H1 (cell line): Measurements from ENCODE around the gene EMP2. TPM values are rescaled to one million over a fixed set of nuclear protein-coding genes. Genes with fewer than 3 reads are reported as not detected.

Experiments used
- CTCF ChIA-PET: fragments of 300-600 bp; sonication (Branson Sonifier 250); formaldehyde crosslinking; loops from one replicate; lab custom pipeline; 2021; ENCODE audit not compliant: partially characterized antibody; lab: Charles Lee
- POLR2A ChIA-PET: fragments of 300-600 bp; sonication (Branson Sonifier 250); formaldehyde crosslinking; loops from one replicate; lab custom pipeline; 2021; ENCODE audit warnings: inconsistent platforms; ENCODE audit not compliant: partially characterized antibody; lab: Charles Lee
- DNase-seq, 2 experiments: peaks; one replicate each; pipeline versions ENCODE4 v3.0.0 to v3.0.0-alpha.2; 2010 to 2022; ENCODE audit warnings: low spot score in 2 of 2, low read depth in 1 of 2, mixed read lengths in 1 of 2
- FAIRE-seq: peaks from 2 replicates; lab custom pipeline; 2011; peaks lifted over from hg19 to GRCh38; lab: Jason Lieb, UNC
- H2AFZ ChIP-seq: 2 replicates; pipeline ENCODE4 v1.8.1; 2012; ENCODE audit warnings: low read length, inconsistent platforms
- H2AK5ac ChIP-seq: 2 replicates; pipeline ENCODE4 v1.6.1; 2013; ENCODE audit warnings: low read depth, low read length
- H2BK120ac ChIP-seq: replicated peaks from 2 replicates; pipeline ENCODE3; 2013; ENCODE audit warnings: low read depth, low read length, inconsistent platforms
- H2BK12ac ChIP-seq: 2 replicates; pipeline ENCODE4 v1.6.1; 2013; ENCODE audit warnings: low read depth, low read length
- H2BK15ac ChIP-seq: 2 replicates; pipeline ENCODE4 v1.6.1; 2013; ENCODE audit warnings: low read length
- H2BK20ac ChIP-seq: 2 replicates; pipeline ENCODE4 v1.6.1; 2013; ENCODE audit warnings: low read length
- H2BK5ac ChIP-seq: 2 replicates; pipeline ENCODE4 v1.6.1; 2013; ENCODE audit warnings: low read depth, low read length
- H3K14ac ChIP-seq: 2 replicates; pipeline ENCODE4 v1.6.1; 2013; ENCODE audit warnings: inconsistent platforms; ENCODE audit not compliant: insufficient read length
- H3K18ac ChIP-seq: 2 replicates; pipeline ENCODE4 v1.6.1; 2013; ENCODE audit warnings: low read length; ENCODE audit errors: extremely low read depth
- H3K23ac ChIP-seq: 2 replicates; pipeline ENCODE4 v1.6.1; 2013; ENCODE audit warnings: inconsistent platforms; ENCODE audit not compliant: insufficient read length
- H3K23me2 ChIP-seq: 2 replicates; pipeline ENCODE4 v1.6.1; 2013; ENCODE audit warnings: low read depth, low read length
- H3K27ac ChIP-seq: 2 replicates; pipeline ENCODE4 v1.6.1; 2011; ENCODE audit warnings: low read depth, low read length, inconsistent platforms
- H3K27me3 ChIP-seq, 4 experiments: replicated peaks in 1 of 4; 1 replicate in 1 of 4; 2 replicates in 3 of 4; pipeline versions ENCODE4 v1.6.1 to v1.8.1; 2011 to 2013; ENCODE audit warnings: low read length in 3 of 4, mild to moderate bottlenecking in 3 of 4, inconsistent platforms in 2 of 4, mixed read lengths in 2 of 4, moderate library complexity in 1 of 4; ENCODE audit not compliant: control insufficient read depth in 3 of 4, insufficient read depth in 3 of 4; ENCODE audit errors: extremely low read depth in 1 of 4
- H3K36me3 ChIP-seq, 4 experiments: 2 replicates each; pipeline versions ENCODE4 v1.6.1 to v1.8.1; 2011 to 2013; ENCODE audit warnings: mild to moderate bottlenecking in 4 of 4, low read length in 3 of 4, moderate library complexity in 2 of 4, control low read depth in 1 of 4, inconsistent platforms in 1 of 4; ENCODE audit not compliant: insufficient read depth in 4 of 4, control insufficient read depth in 2 of 4
- H3K4ac ChIP-seq: replicated peaks from 2 replicates; pipeline ENCODE3; 2013; ENCODE audit warnings: low read length, low read depth, mixed read lengths, inconsistent platforms; ENCODE audit not compliant: insufficient read length
- H3K4me1 ChIP-seq, 4 experiments: replicated peaks in 1 of 4; 1 replicate in 1 of 4; 2 replicates in 3 of 4; pipeline versions ENCODE4 v1.6.1 to v1.8.1; 2011 to 2013; ENCODE audit warnings: low read length in 3 of 4, inconsistent platforms in 2 of 4, mixed read lengths in 1 of 4; ENCODE audit not compliant: insufficient read depth in 4 of 4, control insufficient read depth in 3 of 4
- H3K4me2 ChIP-seq, 2 experiments: 2 replicates each; pipeline versions ENCODE4 v1.6.1 to v1.8.1; 2011 to 2013; ENCODE audit warnings: low read depth in 2 of 2, low read length in 2 of 2, control low read depth in 1 of 2, inconsistent platforms in 1 of 2, mild to moderate bottlenecking in 1 of 2; ENCODE audit not compliant: insufficient read depth in 1 of 2
- H3K4me3 ChIP-seq, 4 experiments: fragments of 200-600, 300-600 bp in 1 of 4; sonication (generic), shearing (Covaris generic), sonication (Bioruptor Twin) in 1 of 4; 2 replicates each; pipeline versions ENCODE4 v1.5.1 to v1.8.1; 2011 to 2016; ENCODE audit warnings: low read length in 4 of 4, low read depth in 3 of 4, control low read depth in 2 of 4, inconsistent platforms in 2 of 4, mild to moderate bottlenecking in 2 of 4, mixed read lengths in 1 of 4, moderate library complexity in 1 of 4; ENCODE audit not compliant: insufficient read depth in 2 of 4; ENCODE audit errors: extremely low read depth in 1 of 4
- H3K56ac ChIP-seq: replicated peaks from 2 replicates; pipeline ENCODE3; 2013; ENCODE audit warnings: low read depth, mild to moderate bottlenecking, mixed read lengths, low read length, inconsistent platforms; ENCODE audit not compliant: insufficient read length
- H3K79me1 ChIP-seq: 2 replicates; pipeline ENCODE4 v1.6.1; 2013; ENCODE audit warnings: low read depth, low read length, control low read depth
- H3K79me2 ChIP-seq, 2 experiments: 2 replicates each; pipeline versions ENCODE4 v1.6.1 to v1.8.1; 2012 to 2013; ENCODE audit warnings: low read length in 2 of 2, mild to moderate bottlenecking in 2 of 2, inconsistent platforms in 1 of 2; ENCODE audit not compliant: insufficient read depth in 2 of 2, control insufficient read depth in 1 of 2
- H3K9ac ChIP-seq, 4 experiments: replicated peaks in 1 of 4; 1 replicate in 1 of 4; 2 replicates in 3 of 4; pipeline versions ENCODE4 v1.6.1 to v1.8.1; 2011 to 2013; ENCODE audit warnings: low read depth in 3 of 4, low read length in 3 of 4, control low read depth in 2 of 4, mild to moderate bottlenecking in 2 of 4, moderate library complexity in 2 of 4, inconsistent platforms in 1 of 4; ENCODE audit errors: extremely low read depth in 1 of 4
- H3K9me3 ChIP-seq, 2 experiments: 2 replicates each; pipeline versions ENCODE4 v1.6.1 to v1.8.1; 2012 to 2013; ENCODE audit warnings: mild to moderate bottlenecking in 2 of 2, moderate library complexity in 2 of 2, control low read depth in 1 of 2, inconsistent platforms in 1 of 2, low read depth in 1 of 2, low read length in 1 of 2, mixed read lengths in 1 of 2; ENCODE audit not compliant: insufficient read depth in 2 of 2
- H4K20me1 ChIP-seq, 2 experiments: replicated peaks in 1 of 2; 2 replicates each; pipeline versions ENCODE3 to v1.8.1; 2011 to 2013; ENCODE audit warnings: inconsistent platforms in 2 of 2, low read length in 2 of 2, mild to moderate bottlenecking in 1 of 2; ENCODE audit not compliant: insufficient read depth in 2 of 2, control insufficient read depth in 1 of 2
- H4K5ac ChIP-seq: 2 replicates; pipeline ENCODE4 v1.6.1; 2013; ENCODE audit warnings: low read length, low read depth, mixed read lengths, inconsistent platforms; ENCODE audit not compliant: insufficient read length
- H4K8ac ChIP-seq: 2 replicates; pipeline ENCODE4 v1.8.0; 2013; ENCODE audit warnings: mild to moderate bottlenecking, moderate library complexity, low read length, inconsistent platforms; ENCODE audit not compliant: insufficient read depth; ENCODE audit errors: extremely low read depth
- H4K91ac ChIP-seq: replicated peaks from 2 replicates; pipeline ENCODE3; 2013; ENCODE audit warnings: low read length, mixed read lengths, inconsistent platforms; ENCODE audit not compliant: insufficient read length
- ASH2L ChIP-seq: fragments of 200-600, 300-600 bp; sonication (generic); IDR thresholded peaks from one replicate; pipeline ENCODE4 v1.7.1; 2017; ENCODE audit warnings: low read length
- E2F6 ChIP-seq: IDR thresholded peaks from 2 replicates; pipeline ENCODE4 v1.6.1; 2012; ENCODE audit warnings: inconsistent platforms
- HDAC2 ChIP-seq, 2 experiments: fragments of 300-600 bp in 1 of 2; sonication (generic) in 1 of 2; IDR thresholded peaks; 2 replicates each; pipeline ENCODE4 v1.6.1; 2011 to 2012; ENCODE audit warnings: low read depth in 2 of 2, low read length in 2 of 2, mild to moderate bottlenecking in 2 of 2, moderate library complexity in 2 of 2, borderline replicate concordance in 1 of 2, inconsistent platforms in 1 of 2
- POLR2A ChIP-seq, 2 experiments: IDR thresholded peaks; 1 replicate in 1 of 2; 2 replicates in 1 of 2; pipeline ENCODE4 v1.6.1; 2011; ENCODE audit warnings: low read depth in 2 of 2, low read length in 2 of 2, mild to moderate bottlenecking in 2 of 2; ENCODE audit errors: control extremely low read depth in 1 of 2
- POLR2AphosphoS5 ChIP-seq: IDR thresholded peaks from 2 replicates; pipeline ENCODE4 v1.6.1; 2011; ENCODE audit warnings: low read depth, low read length
- RAD21 ChIP-seq, 2 experiments: IDR thresholded peaks in 1 of 2; conservative IDR thresholded peaks in 1 of 2; 2 replicates each; pipeline ENCODE4 v1.6.1; 2011; ENCODE audit warnings: low read depth in 2 of 2, low read length in 2 of 2, improper control_type of control experiment in 1 of 2, inconsistent platforms in 1 of 2, mild to moderate bottlenecking in 1 of 2, moderate library complexity in 1 of 2
- RBBP5 ChIP-seq: IDR thresholded peaks from 2 replicates; pipeline ENCODE4 v1.7.1; 2012; ENCODE audit warnings: low read depth, mild to moderate bottlenecking, inconsistent platforms, low read length, moderate library complexity, borderline replicate concordance
- SUZ12 ChIP-seq: fragments of 200-600 bp; sonication (generic); IDR thresholded peaks from 2 replicates; pipeline ENCODE4 v1.6.1; 2012; ENCODE audit warnings: mild to moderate bottlenecking, inconsistent platforms, low read length, moderate library complexity, mixed read lengths
- TAF7 ChIP-seq: optimal IDR thresholded peaks from 2 replicates; pipeline ENCODE3; 2011; ENCODE audit warnings: low read depth, mild to moderate bottlenecking, inconsistent platforms, low read length, moderate library complexity, borderline replicate concordance
- TCF12 ChIP-seq: IDR thresholded peaks from 2 replicates; pipeline ENCODE4 v1.6.1; 2011; ENCODE audit warnings: low read depth, mild to moderate bottlenecking, low read length
- YY1 ChIP-seq: IDR thresholded peaks from 2 replicates; pipeline ENCODE4 v1.6.1; 2011; ENCODE audit warnings: low read depth, mild to moderate bottlenecking, low read length
- WGBS, 2 experiments: shearing (Covaris generic) in 1 of 2; methylation state at CpG; one replicate each; pipeline versions ENCODE4 v1.1.6 to v1.1.7; 2013 to 2015; ENCODE audit warnings: low lambda C conversion rate in 2 of 2, mixed read lengths in 2 of 2, inconsistent platforms in 1 of 2, low coverage in 1 of 2, missing lambda C conversion rate in 1 of 2; ENCODE audit not compliant: insufficient replicate concordance in 2 of 2, insufficient coverage in 1 of 2, insufficient read length in 1 of 2; ENCODE audit errors: extremely low coverage in 1 of 2, missing lambda C conversion rate in 1 of 2; 5-methylcytosine and 5-hydroxymethylcytosine counted together
- polyA plus RNA-seq, 7 experiments: library from polyadenylated mRNA; depleted of rRNA in 3 of 7; stranded (reverse) in 5 of 7; unstranded in 2 of 7; fragments of >200 nt in 5 of 7; fragments of 200-250 nt in 2 of 7; gene quantifications; 1 replicate in 5 of 7; 2 replicates in 1 of 7; 4 replicates in 1 of 7; pipeline versions ENCODE4 v1.2.1 to v1.2.3, GENCODE V29; 2011 to 2013; ENCODE audit warnings: missing spikeins in 2 of 7, mixed read lengths in 2 of 7
- total RNA-seq: library from RNA; stranded (reverse); fragmentation: NEBNext Ultra II Directional; extraction: Animal tissue kit (Norgen Biotek cat#: 25700); gene quantifications from 2 replicates; pipeline ENCODE4 v1.2.1, GENCODE V29; 2021
- TF ChIP-seq, protein P1 (sequence below): IDR thresholded peaks from 2 replicates; pipeline ENCODE4 v1.6.1; 2012; ENCODE audit warnings: inconsistent platforms

The EMP2 gene
- total and polyA plus RNA-seq, 2 of the 8 experiments (the other 6 are each of a cell fraction or from before 2014, with no cell fraction given) = 22.6 to 23.3 TPM

- Histone ChIP-seq H3K79me1 (no peaks in the 10 kb centered on the region), H3K4ac (no peak overlapping the region), H3K56ac (no peak overlapping the region), H2BK20ac (no peak overlapping the region), H3K14ac (no peak overlapping the region), H3K4me1 (no peaks in the 10 kb centered on the region), H4K8ac (no peak overlapping the region), H3K27ac (no peak overlapping the region), H3K79me2 (no peaks in the 10 kb centered on the region), H3K27me3 (no peaks in the 10 kb centered on the region), H2BK5ac (no peak overlapping the region), H2BK120ac (no peak overlapping the region), H3K36me3 (peaks cover 0 to 4% (median 2%) of the 10 kb centered on the region in 4 experiments; a peak in 3 of 8 replicates), H2AK5ac (no peak overlapping the region), H2AFZ (no peak overlapping the region), H3K23me2 (no peaks in the 10 kb centered on the region), H3K9ac (no peak overlapping the region), H3K4me2 (no peak overlapping the region), H2BK12ac (peak overlapping the region; percentile 13; the same call in 1 of the 2 replicates), H3K4me3 (no peak overlapping the region), H4K91ac (no peak overlapping the region), H2BK15ac (no peak overlapping the region), H3K9me3 (no peaks in the 10 kb centered on the region; a peak in 1 of 4 replicates), H4K5ac (no peak overlapping the region), H3K23ac (no peak overlapping the region), H3K18ac (no peak overlapping the region), H4K20me1 (no peaks in the 10 kb centered on the region)
- ChIA-PET CTCF (no interaction called here), POLR2A (no interaction called here)
- FAIRE-seq (no peak), DNase-seq (no peak)
- 87% methylated on average over 12 of the region's 12 CpGs; no CpG with 5 or more reads in 1 of the 2 experiments for WGBS, 2 experiments
- TF ChIP-seq, protein P1, sequence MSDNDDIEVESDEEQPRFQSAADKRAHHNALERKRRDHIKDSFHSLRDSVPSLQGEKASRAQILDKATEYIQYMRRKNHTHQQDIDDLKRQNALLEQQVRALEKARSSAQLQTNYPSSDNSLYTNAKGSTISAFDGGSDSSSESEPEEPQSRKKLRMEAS = no peak
- TF ChIP-seq POLR2A (IDR thresholded peaks at IDR 0.05; ENCODE audit: control extremely low read depth in 1 of 2, low read depth in 2 of 2, low read length in 2 of 2) = no peak
- TF ChIP-seq POLR2AphosphoS5 = no peak
- TF ChIP-seq TAF7 = no peak
- no peak for TF ChIP-seq RBBP5
- TF ChIP-seq ASH2L = no peak
- no peak for TF ChIP-seq HDAC2 (IDR thresholded peaks at IDR 0.05; ENCODE audit: borderline replicate concordance in 1 of 2, low read depth in 2 of 2, low read length in 2 of 2)
- TF ChIP-seq YY1 = no peak
- TF ChIP-seq E2F6 = no peak
- no peak for TF ChIP-seq TCF12
- TF ChIP-seq SUZ12 = no peak
- no peak for TF ChIP-seq RAD21 (IDR thresholded peaks at IDR 0.05 in 1 of 2, conservative IDR thresholded peaks at IDR 0.05 in 1 of 2; ENCODE audit: low read depth in 2 of 2, low read length in 2 of 2)
Observed at GRCh38 chr16:10485698-10486382, 94.6 kb downstream of the EMP2 start.
